Measurements from ENCODE around the gene NOP56.
"Not testable (repeated sequence)": the region's sequence is repeated elsewhere in the genome, so short reads cannot be mapped to it uniquely, and the experiment has no call there.

NOP56 gene

DNA sequence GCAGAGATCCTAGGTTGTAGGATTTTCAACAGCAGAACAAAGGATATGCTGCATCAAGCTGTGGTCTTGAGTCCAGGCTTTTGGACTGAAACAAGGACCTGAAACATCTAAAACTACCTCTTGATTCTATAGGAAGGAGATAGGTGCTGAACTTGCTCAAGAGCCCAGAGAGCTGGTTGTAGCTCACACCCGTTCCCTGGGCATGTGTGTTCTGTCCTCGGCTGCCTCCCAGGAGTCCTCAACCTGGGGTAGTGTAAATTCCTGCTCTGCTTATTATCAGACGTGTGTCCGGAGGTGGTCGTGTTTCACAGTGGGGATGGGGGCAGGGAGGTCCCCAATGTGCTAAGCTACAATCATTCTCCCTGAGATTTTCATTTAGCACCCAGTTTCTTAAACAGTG, 4.8 kb downstream of the NOP56 start:
- Mint-ChIP-seq H3K9me3 (ENCODE audit: low read depth) (no peaks in the 10 kb centered on the region), H3K4me1 (ENCODE audit: low read depth) (peaks cover 50% of the 10 kb centered on the region), H3K27me3 (no peaks in the 10 kb centered on the region), H3K27ac (peak overlapping the region; percentile 70), H3K4me3 (peak overlapping the region; percentile 91), H3K36me3 (peaks cover 32% of the 10 kb centered on the region)

DNA sequence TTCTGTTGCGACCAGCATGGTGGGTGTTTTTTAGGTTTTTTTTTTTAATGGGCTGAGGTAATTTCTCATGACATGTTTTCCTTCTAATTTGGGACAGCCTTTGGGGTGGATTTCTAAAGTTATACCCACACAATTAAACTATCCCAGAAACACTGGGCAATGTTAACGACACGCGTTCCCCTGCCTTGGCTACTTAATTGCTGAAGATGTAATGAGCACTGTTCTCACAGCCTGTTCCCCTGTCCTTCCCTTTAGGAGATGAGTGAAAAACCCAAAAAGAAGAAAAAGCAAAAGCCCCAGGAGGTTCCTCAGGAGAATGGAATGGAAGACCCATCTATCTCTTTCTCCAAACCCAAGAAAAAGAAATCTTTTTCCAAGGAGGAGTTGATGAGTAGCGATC, 5.2 kb downstream of the NOP56 start:
- Mint-ChIP-seq H3K9me3 (ENCODE audit: low read depth) (no peaks in the 10 kb centered on the region), H3K27me3 (no peaks in the 10 kb centered on the region), H3K36me3 (peaks cover 33% of the 10 kb centered on the region), H3K4me1 (ENCODE audit: low read depth) (peaks cover 52% of the 10 kb centered on the region), H3K27ac (peak overlapping the region; percentile 50), H3K4me3 (peak overlapping the region; percentile 91)

DNA sequence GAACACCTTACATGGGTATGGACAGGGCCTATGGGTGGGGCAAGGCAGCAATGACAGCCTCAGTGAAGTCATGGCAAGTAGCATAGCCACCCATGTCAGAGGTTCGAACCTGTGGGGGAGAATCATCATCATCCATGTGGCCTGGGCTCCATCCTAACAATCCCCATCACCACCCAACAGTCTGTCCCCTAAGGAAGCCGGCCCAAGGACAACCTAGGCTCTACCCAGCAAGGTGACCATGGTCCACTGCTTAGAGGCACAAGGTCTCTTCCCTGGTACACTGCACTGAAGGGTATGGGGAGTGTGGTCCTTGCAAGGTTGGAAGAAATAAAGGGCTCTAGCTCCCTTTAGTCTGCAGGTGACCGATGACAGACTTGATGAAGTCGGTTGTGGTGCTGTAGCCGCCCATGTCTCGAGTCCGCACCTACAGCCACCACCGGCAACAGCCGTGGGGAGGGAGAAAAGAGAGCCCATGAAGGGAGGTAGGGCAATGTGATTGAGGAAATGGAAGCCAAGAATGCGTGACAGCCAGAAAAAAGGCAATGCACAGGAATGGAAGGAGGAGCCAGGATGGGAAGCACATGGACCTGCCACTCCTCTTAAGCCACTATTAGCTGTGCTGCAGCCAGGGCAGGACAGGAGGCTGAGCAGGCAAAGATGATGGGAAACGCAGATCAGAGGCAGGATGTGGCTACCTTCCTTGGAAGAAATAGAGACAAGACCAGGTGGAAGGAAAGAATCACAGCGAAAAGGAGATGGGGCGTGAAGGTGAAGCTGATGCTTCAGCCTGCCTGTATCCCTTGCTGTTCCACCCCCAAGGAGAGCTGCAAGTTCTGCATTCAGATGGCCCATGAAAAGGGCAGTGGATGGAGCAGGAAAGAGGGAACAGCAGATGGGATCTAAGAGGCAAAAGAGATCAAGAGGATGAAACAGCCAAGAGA, 6.3 kb downstream of the NOP56 start:
- Mint-ChIP-seq H3K27ac (peak overlapping the region; percentile 89), H3K9me3 (ENCODE audit: low read depth) (no peaks in the 10 kb centered on the region), H3K4me1 (ENCODE audit: low read depth) (peaks cover 54% of the 10 kb centered on the region), H3K36me3 (peaks cover 30% of the 10 kb centered on the region), H3K4me3 (peak overlapping the region; percentile 40), H3K27me3 (no peaks in the 10 kb centered on the region)

DNA sequence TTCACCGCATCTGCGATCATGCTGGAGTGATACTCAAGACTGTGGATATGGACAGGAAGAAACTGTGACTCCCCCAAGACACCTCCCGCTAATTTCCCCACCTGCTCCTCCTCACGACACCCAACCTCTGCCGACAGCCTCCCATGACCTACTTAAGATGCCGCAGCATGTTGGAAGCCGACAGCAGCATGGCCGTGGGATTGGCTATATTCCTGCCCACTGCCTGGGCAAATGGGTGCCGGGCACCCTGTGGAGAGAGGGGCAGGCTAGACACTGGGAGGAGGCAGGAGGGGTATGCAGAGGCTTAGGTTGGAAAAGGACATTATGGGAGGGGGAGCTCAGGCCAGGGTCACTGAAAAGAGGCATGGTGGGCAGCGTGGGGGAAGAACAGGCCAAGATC, 7.1 kb downstream of the NOP56 start:
- H3K4me3 Mint-ChIP-seq: no peak overlapping the region
- H3K27ac Mint-ChIP-seq: peak overlapping the region; percentile 22
- peaks cover 25% of the 10 kb centered on the region for H3K36me3 Mint-ChIP-seq
- H3K4me1 Mint-ChIP-seq (ENCODE audit: low read depth): peaks cover 56% of the 10 kb centered on the region
- H3K9me3 Mint-ChIP-seq (ENCODE audit: low read depth): no peaks in the 10 kb centered on the region
- H3K27me3 Mint-ChIP-seq: no peaks in the 10 kb centered on the region

DNA sequence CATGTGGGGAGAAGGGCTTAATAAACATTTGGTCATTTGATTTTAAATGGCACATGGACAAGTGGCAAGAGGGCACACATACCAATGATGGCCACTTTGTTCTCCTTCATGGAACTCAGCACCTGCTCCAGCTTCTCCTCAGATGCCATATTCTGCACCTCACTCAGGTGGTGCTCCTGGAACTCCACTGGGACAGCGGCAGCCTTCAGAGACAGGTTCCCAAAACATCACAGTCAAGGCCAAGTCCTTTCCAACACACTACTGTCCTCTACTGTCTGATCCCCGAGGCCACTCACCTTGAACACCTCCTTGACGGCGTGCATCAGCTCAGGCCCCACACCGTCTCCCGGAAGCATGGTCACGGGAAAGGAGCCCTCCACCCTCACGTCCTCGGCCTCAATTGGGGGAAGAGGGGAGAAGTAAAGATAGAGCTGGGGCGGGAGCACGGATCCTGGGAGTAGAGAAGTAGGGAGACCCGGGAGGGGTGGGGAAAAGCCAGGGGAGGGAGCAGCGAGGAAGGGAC, 11.0 kb downstream of the NOP56 start:
- Mint-ChIP-seq H3K27me3 (no peaks in the 10 kb centered on the region), H3K27ac (peak overlapping the region; percentile 100), H3K4me3 (peak overlapping the region; percentile 94), H3K36me3 (peaks cover 15% of the 10 kb centered on the region), H3K4me1 (ENCODE audit: low read depth) (peaks cover 30% of the 10 kb centered on the region), H3K9me3 (ENCODE audit: low read depth) (no peaks in the 10 kb centered on the region)

DNA sequence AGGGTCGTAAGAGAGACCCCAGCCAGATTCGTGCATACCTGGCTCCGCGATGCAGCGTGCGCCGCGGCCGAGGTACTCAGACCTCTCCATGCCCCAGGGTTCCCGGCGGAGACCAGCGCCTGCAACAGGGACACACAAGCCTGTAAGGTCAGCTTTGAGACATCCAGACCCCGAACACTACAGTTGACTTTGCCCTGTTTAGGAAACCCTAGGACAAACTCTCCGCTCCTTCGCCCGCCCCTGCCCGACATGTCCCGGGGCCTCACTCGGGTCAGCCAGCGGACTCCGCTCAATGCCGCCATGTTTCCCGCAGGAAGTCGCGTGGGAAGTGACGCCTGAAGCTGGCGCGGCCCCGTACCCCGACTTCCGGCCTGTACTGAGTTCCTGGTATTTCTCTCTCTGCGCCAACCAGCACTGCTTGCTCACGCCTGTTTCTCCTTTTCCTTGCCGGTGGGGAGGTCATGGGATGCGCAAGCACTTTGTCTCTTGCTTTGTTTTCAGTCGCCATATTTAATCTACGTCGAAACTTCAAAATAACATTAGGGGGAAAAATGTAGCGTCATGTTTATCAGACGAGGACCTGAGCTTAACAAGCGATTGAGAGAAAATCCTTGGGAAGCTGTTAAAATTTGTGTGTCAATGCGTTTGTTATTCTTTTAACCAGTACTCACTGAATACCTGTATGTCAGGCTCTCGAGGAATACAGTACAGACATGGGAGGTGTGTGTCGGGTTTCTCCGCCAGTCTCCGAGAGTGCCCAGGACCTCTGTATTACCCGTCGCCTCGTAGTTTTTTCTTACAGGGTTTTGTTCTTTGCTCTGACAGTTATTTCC, 11.7 kb downstream of the NOP56 start, which contains the start of gene IDH3B:
Gene IDH3B (minus strand): TSS at position 330 of the 833 bp plus-strand sequence. CDS start 28 bp downstream, at position 302.
- Mint-ChIP-seq H3K9me3 (ENCODE audit: low read depth) (no peaks in the 10 kb centered on the region), H3K4me1 (ENCODE audit: low read depth) (peaks cover 25% of the 10 kb centered on the region), H3K36me3 (peaks cover 9% of the 10 kb centered on the region), H3K4me3 (peak within 1 kb of the TSS; percentile 94), H3K27ac (peak within 1 kb of the TSS; percentile 100), H3K27me3 (no peaks in the 10 kb centered on the region)

DNA sequence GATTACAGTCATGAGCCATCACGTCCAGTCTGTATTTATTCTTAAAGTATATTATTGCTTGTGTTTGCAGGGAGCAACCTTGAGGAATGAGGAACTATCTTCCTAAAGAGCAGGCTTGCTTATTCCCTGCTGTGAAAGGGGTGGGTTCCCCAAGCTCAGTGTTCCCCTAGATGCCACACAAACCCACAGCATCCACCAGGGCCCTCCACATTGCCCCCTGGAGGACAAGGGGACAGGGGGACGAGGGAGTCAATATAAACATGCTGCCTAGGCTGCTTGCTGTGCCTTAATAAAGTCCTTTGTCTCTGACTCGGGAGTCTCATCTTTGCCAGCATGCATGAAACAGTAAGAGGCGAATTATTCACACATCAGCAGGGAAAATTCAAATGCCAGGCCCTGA, 19.5 kb downstream of the NOP56 start:
- Mint-ChIP-seq H3K27me3 (no peaks in the 10 kb centered on the region), H3K36me3 (no peaks in the 10 kb centered on the region), H3K27ac (no peak overlapping the region), H3K4me1 (ENCODE audit: low read depth) (no peaks in the 10 kb centered on the region), H3K9me3 (ENCODE audit: low read depth) (no peaks in the 10 kb centered on the region), H3K4me3 (no peak overlapping the region)

DNA sequence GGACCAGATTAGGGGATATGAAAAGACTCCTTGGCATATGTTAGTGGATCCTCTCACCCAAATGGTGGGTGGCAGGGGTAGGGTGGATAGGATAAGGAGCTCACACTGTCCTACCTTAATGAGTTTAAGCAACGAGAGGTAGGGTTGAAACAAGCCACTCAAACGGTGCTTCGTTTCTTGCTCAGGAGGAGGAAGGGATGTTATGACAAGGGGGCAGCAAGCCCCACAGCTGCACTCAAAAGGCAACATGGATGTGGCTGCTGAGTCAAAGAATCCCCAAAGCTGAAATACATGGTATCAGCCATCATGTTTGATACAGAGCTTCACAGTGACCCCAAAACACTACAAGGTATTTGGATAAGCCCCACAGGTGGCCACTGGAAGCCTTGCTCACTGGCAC, 20.0 kb downstream of the NOP56 start:
- Mint-ChIP-seq H3K9me3 (ENCODE audit: low read depth) (no peaks in the 10 kb centered on the region), H3K27me3 (no peaks in the 10 kb centered on the region), H3K36me3 (no peaks in the 10 kb centered on the region), H3K27ac (no peak overlapping the region), H3K4me1 (ENCODE audit: low read depth) (no peaks in the 10 kb centered on the region), H3K4me3 (no peak overlapping the region)

DNA sequence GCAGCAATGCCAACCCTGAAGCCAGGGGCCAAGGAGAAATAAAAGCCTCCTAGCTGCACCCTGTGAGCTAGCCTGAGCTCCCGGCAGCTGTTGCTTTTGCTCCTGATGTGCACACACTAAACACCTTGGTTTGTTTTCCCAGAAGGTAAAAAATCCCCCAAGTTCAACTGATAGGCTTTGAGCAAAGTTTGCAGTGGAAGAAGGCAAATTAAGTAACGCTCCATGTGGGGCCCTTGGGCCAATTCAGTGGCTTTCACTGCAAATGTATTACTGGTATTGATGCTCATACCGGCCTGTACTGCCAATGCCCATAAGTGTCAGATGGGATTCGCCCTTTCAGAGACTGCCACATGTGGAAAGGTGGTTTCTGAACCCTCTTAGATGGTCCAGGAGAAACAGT, 21.0 kb downstream of the NOP56 start:
- H3K4me1 Mint-ChIP-seq (ENCODE audit: low read depth): no peaks in the 10 kb centered on the region
- no peak overlapping the region for H3K4me3 Mint-ChIP-seq
- no peaks in the 10 kb centered on the region for H3K36me3 Mint-ChIP-seq
- H3K27ac Mint-ChIP-seq: no peak overlapping the region
- no peaks in the 10 kb centered on the region for H3K27me3 Mint-ChIP-seq
- no peaks in the 10 kb centered on the region for H3K9me3 Mint-ChIP-seq (ENCODE audit: low read depth)

DNA sequence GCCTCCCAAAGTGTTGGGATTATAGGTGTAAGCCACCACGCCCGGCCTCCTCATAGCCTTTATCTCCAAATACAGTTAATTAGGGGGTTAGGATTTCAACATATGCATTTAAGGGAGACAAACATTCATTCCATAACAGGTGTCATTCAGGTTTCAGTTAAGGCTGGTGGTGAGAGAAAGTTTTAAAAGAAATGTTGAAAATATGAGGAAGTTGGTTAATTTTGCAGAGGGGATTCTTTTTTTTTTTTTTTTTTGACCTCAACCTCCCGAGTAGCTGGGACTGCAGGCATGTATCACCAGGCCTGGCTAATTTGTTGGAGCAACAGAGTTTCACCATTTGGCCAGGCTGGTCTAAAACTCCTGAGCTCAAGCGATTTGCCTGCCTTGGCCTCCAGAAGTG, 27.6 kb downstream of the NOP56 start:
- Mint-ChIP-seq H3K27me3 (peaks cover 14% of the 10 kb centered on the region), H3K4me1 (ENCODE audit: low read depth) (no peaks in the 10 kb centered on the region), H3K4me3 (no peak overlapping the region), H3K27ac (no peak overlapping the region), H3K9me3 (ENCODE audit: low read depth) (no peaks in the 10 kb centered on the region), H3K36me3 (no peaks in the 10 kb centered on the region)

DNA sequence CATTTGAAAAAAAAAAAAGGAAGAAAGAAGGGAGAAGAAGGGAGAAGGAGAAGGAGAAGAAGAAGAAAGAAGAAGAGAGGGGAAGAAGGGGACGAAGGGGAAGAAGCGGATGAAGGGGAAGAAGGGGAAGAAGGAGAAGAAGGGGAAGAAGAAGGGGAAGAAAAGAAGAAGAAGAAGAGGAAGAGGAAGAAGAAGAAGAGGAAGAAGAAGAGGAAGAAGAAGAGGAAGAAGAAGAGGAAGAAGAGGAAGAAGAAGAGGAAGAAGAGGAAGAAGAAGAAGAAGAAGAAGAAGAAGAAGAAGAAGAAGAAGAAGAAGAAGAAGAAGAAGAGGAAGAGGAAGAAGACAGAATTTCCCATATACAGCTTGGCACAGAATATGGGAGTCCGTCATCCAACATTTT, 29.6 kb downstream of the NOP56 start:
- not testable (repeated sequence) for H3K9me3 Mint-ChIP-seq (ENCODE audit: low read depth); H3K36me3 Mint-ChIP-seq; H3K4me1 Mint-ChIP-seq (ENCODE audit: low read depth); H3K4me3 Mint-ChIP-seq; H3K27ac Mint-ChIP-seq
- peaks cover 14% of the 10 kb centered on the region for H3K27me3 Mint-ChIP-seq

DNA sequence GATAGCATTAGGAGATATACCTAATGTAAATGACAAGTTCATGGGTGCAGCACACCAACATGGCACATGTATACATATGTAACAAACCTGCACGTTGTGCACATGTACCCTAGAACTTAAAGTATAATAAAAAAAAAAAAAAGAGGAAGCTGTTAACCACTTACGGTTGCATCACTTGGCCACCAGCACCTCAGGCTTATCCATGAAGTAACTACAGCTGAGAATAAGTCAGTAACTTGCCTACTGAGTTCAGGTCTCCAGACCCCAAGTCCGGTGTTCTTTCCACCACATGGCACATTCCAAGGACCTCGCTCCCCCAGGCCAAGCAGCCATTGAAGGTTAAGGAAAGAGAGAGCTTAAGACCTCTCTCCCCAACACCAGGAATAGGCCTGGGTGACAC, 32.4 kb downstream of the NOP56 start:
- H3K4me1 Mint-ChIP-seq (ENCODE audit: low read depth): peaks cover 15% of the 10 kb centered on the region
- peaks cover 11% of the 10 kb centered on the region for H3K27me3 Mint-ChIP-seq
- not testable (repeated sequence) for H3K4me3 Mint-ChIP-seq; H3K36me3 Mint-ChIP-seq; H3K9me3 Mint-ChIP-seq (ENCODE audit: low read depth); H3K27ac Mint-ChIP-seq

DNA sequence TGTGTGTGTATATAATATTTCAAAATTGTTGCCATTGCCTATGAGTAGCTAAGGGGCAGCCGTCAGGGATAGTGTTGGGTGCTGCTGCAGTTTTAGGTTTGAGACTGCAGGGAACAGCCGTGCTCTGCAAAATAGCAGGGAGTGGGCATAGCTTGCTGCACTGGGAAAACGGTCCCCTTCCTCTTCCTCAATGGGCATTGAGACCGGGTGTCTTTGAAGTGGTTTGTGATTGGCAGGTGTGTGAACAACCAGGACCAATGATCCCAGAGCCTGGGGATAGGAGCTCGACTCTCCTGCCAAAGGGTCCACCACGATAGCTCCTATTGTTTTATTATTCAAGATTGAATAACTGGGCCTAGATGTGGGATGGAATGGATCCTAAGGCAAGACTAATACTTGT, 35.1 kb downstream of the NOP56 start:
- peaks cover 11% of the 10 kb centered on the region for H3K27me3 Mint-ChIP-seq
- no peaks in the 10 kb centered on the region for H3K36me3 Mint-ChIP-seq
- no peak overlapping the region for H3K27ac Mint-ChIP-seq
- H3K4me3 Mint-ChIP-seq: peak overlapping the region; percentile 30
- H3K9me3 Mint-ChIP-seq (ENCODE audit: low read depth): no peaks in the 10 kb centered on the region
- peaks cover 29% of the 10 kb centered on the region for H3K4me1 Mint-ChIP-seq (ENCODE audit: low read depth)

DNA sequence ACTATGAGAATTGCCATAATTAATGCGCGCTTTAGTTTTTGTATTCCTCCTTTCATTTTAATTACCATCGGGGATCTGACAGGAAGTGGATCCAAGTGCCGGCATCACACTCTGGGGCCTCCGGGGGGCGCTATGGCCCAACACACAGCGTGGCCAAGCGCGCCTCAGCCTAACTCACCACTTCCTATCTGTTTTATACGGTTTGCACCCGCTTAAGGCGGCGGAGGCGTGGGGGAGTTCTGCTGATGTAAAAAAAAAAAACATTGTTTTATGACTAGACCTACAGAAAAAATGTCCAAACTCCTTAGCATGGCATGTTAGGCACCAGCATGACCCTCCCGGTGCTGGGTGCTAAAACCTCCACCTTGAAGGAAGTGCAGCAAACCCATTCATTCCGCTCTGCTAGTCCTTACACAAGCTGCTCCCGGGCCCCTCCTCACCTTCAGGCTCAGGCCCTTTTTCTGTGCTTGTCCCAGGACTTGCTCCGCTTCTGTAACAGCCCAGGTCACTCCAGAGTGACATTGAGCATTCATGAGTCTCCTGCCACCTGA, 35.7 kb downstream of the NOP56 start:
- Mint-ChIP-seq H3K27ac (peak overlapping the region; percentile 17), H3K9me3 (ENCODE audit: low read depth) (no peaks in the 10 kb centered on the region), H3K4me1 (ENCODE audit: low read depth) (peaks cover 29% of the 10 kb centered on the region), H3K27me3 (peaks cover 8% of the 10 kb centered on the region), H3K36me3 (no peaks in the 10 kb centered on the region), H3K4me3 (peak overlapping the region; percentile 30)

DNA sequence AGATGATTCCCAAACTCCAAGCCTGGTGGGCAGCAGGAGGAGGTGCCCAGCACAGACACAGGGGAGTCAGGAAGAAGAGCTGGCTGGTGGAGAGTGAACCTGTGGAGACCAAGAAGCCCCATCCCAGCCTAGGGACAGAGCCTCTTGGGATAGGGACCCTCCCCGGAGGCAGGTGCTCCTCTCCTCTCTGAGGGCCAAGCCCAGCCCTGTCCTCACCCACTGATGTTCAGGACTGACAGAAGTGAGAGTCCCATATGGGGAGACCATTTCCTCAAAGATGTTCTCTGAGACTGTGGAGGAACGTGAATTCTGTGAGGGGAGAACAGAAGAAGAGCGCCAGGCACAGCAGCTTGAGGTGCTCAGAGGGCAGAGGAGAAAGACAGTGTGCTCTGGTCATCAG, 37.8 kb downstream of the NOP56 start:
- Mint-ChIP-seq H3K4me3 (no peak overlapping the region), H3K27me3 (peaks cover 8% of the 10 kb centered on the region), H3K36me3 (no peaks in the 10 kb centered on the region), H3K27ac (no peak overlapping the region), H3K4me1 (ENCODE audit: low read depth) (peaks cover 31% of the 10 kb centered on the region), H3K9me3 (ENCODE audit: low read depth) (no peaks in the 10 kb centered on the region)

All from activated naive CD8-positive, alpha-beta T cell (primary cell).